GM06990 (cell line): ENCODE data around the gene CHCHD5.
"Not testable (repeated sequence)": the region's sequence is repeated elsewhere in the genome, so short reads cannot be mapped to it uniquely, and the experiment has no call there.

Source experiments
- DNase-seq: peaks from one replicate; pipeline ENCODE4 v3.0.0-alpha.2; 2011; ENCODE audit not compliant: insufficient read length; ENCODE audit errors: extremely low read depth
- H3K27me3 ChIP-seq: replicated peaks from 2 replicates; pipeline ENCODE4 v1.6.0; 2011; ENCODE audit warnings: low read length; ENCODE audit not compliant: control insufficient read depth, insufficient read depth
- H3K36me3 ChIP-seq: 2 replicates; pipeline ENCODE4 v1.5.1; 2011; ENCODE audit warnings: low read length; ENCODE audit not compliant: control insufficient read depth, insufficient read depth
- H3K4me3 ChIP-seq: replicated peaks from 2 replicates; pipeline ENCODE4 v1.5.1; 2011; ENCODE audit warnings: low read depth, mild to moderate bottlenecking, control low read depth, low read length
- CTCF ChIP-seq: IDR thresholded peaks from 2 replicates; pipeline ENCODE4 v1.5.1; 2011; ENCODE audit warnings: low read length, control low read depth, mild to moderate bottlenecking, inconsistent platforms; ENCODE audit not compliant: insufficient read depth, poor library complexity, severe bottlenecking

CHCHD5 gene

GRCh38 chr2:112607680-112608438 lies 23.4 kb downstream of the CHCHD5 start:
- Histone ChIP-seq H3K36me3 (no peaks in the 10 kb centered on the region), H3K4me3 (no peak overlapping the region), H3K27me3 (no peaks in the 10 kb centered on the region)
- no peak for DNase-seq
- no peak for TF ChIP-seq CTCF

GRCh38 chr2:112609320-112609719 lies 24.9 kb downstream of the CHCHD5 start:
- not testable (repeated sequence) for H3K4me3 ChIP-seq, DNase-seq, H3K27me3 ChIP-seq, H3K36me3 ChIP-seq

DNA sequence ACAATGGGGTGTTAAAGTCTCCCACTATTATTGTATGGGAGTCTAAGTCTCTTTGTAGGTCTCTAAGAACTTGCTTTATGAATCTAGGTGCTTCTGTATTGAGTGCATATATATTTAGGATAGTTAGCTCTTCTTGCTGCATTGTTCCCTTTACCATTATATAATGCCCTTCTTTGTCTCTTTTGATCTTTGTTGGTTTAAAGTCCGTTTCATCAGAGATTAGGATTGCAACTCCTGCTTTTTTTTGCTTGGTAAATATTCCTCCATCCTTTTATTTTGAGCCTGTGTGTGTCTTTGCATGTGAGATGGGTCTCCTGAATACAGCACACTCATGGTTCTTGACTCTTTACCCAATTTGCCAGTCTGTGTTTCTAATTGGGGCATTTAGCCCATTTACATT lies 27.9 kb downstream of the CHCHD5 start:
- not testable (repeated sequence) for DNase-seq, H3K4me3 ChIP-seq, H3K36me3 ChIP-seq, H3K27me3 ChIP-seq

DNA sequence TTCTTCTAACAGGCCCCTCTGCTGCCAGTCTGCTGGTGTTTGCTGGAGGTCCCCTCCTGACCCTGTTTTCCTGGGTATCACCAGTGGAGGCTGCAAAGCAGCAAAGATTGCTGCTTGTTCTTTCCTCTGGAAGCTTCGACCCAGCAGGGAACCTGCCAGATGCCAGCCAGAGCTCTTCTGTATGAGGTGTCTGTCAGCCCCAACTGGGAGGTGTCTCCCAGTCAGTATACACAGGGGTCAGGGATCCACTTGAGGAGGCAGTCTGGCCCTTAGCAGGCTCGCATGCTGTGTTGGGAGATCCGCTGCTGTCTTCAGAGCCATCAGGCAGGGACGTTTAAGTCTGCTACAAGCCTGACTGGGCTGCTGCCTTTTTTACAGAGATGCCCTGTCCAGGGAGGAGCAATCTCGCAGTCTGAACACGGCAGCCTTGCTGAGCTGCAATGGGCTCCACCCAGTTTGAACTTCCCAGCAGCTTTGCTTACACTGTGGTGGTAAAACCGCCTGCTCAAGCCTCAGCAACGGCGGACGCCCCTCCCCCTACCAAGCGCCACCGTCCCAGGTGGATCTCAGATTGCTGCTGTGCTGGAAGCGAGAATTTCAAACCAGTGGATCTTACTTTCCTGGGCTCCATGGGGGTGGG lies 29.9 kb downstream of the CHCHD5 start:
- H3K4me3 ChIP-seq: no peak overlapping the region
- H3K27me3 ChIP-seq: no peaks in the 10 kb centered on the region
- no peaks in the 10 kb centered on the region for H3K36me3 ChIP-seq
- DNase-seq: no peak
- no peak for TF ChIP-seq CTCF

GRCh38 chr2:112615051-112615450 lies 30.6 kb downstream of the CHCHD5 start:
- Histone ChIP-seq H3K27me3 (no peaks in the 10 kb centered on the region), H3K4me3 (no peak overlapping the region), H3K36me3 (no peaks in the 10 kb centered on the region)
- no peak for DNase-seq
- TF ChIP-seq CTCF: no peak

GRCh38 chr2:112615798-112616197 lies 31.4 kb downstream of the CHCHD5 start:
- H3K36me3 ChIP-seq, H3K27me3 ChIP-seq, DNase-seq, H3K4me3 ChIP-seq: not testable (repeated sequence)

GRCh38 chr2:112618383-112618782 lies 34.0 kb downstream of the CHCHD5 start:
- no peak for DNase-seq

More at GRCh38 chr2:112618383-112618782, 34.0 kb downstream of the CHCHD5 start:
- no peaks in the 10 kb centered on the region for H3K36me3 ChIP-seq
- H3K27me3 ChIP-seq: no peaks in the 10 kb centered on the region; the same call in 1 of the 2 replicates
- H3K4me3 ChIP-seq: no peak overlapping the region
- no peak for TF ChIP-seq CTCF
